Measurements from ENCODE around the gene ANKRD13B. TPM values are rescaled to one million over a fixed set of nuclear protein-coding genes. Genes with fewer than 3 reads are reported as not detected.

ANKRD13B gene
- total RNA-seq, 1 donor from 2014 or later = 2.8 TPM

GRCh38 chr17:29655323-29655722, 62.4 kb downstream of the ANKRD13B start:
- no peak overlapping the region for H3K4me2 ChIP-seq
- Mint-ChIP-seq H3K36me3 (peaks cover 5% of the 10 kb centered on the region), H3K4me1 (no peaks in the 10 kb centered on the region), H3K27me3 (ENCODE audit: insufficient read depth, low read depth) (peaks cover 2% of the 10 kb centered on the region), H3K27ac (no peak overlapping the region), H3K9me3 (no peaks in the 10 kb centered on the region), H3K4me3 (no peak overlapping the region)
- TF ChIP-seq EZH2phosphoT487 (IDR thresholded peaks at IDR 0.05) = no peak
- TF ChIP-seq, protein P1, sequence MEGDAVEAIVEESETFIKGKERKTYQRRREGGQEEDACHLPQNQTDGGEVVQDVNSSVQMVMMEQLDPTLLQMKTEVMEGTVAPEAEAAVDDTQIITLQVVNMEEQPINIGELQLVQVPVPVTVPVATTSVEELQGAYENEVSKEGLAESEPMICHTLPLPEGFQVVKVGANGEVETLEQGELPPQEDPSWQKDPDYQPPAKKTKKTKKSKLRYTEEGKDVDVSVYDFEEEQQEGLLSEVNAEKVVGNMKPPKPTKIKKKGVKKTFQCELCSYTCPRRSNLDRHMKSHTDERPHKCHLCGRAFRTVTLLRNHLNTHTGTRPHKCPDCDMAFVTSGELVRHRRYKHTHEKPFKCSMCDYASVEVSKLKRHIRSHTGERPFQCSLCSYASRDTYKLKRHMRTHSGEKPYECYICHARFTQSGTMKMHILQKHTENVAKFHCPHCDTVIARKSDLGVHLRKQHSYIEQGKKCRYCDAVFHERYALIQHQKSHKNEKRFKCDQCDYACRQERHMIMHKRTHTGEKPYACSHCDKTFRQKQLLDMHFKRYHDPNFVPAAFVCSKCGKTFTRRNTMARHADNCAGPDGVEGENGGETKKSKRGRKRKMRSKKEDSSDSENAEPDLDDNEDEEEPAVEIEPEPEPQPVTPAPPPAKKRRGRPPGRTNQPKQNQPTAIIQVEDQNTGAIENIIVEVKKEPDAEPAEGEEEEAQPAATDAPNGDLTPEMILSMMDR (IDR thresholded peaks at IDR 0.05) = no peak
- TF ChIP-seq EZH2 (IDR thresholded peaks at IDR 0.05) = no peak
- no peaks in the 10 kb centered on the region for H3K27me3 ChIP-seq
- no peaks in the 10 kb centered on the region for H3F3A ChIP-seq (ENCODE audit: low read depth)
- no peaks in the 10 kb centered on the region for H4K20me1 ChIP-seq (ENCODE audit: low read depth)
- H3K79me2 ChIP-seq (ENCODE audit: low read depth) = no peaks in the 10 kb centered on the region
- H3K4me3 ChIP-seq = no peak overlapping the region
- no peaks in the 10 kb centered on the region for H3K4me1 ChIP-seq
- no peak overlapping the region for H3K9ac ChIP-seq
- H3K36me3 ChIP-seq = no peaks in the 10 kb centered on the region
- no peak overlapping the region for H3K27ac ChIP-seq
- no peak for DNase-seq (ENCODE audit: low spot score)
- no peaks in the 10 kb centered on the region for H3K9me3 ChIP-seq (ENCODE audit: low read depth)
- no peak overlapping the region for H2AFZ ChIP-seq (replicated peaks)

DNA sequence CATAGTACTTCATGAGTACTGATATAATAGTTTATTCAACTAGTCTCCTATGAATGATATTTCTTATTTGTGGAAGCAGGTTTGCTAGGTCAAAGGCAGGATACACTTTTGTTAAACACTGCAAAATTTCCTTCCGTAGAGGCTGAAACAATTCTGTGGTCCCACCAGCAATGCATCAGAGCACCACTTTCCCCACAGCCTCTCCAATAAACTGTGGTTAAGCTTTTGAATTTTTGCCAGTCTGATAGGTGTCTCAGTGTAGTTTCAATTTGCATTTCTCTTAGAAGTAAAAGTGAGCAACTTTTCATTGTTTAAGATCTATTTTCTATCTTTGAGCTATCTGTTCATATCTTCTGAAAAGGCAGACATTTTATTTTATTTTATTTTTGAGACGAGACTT, 66.2 kb downstream of the ANKRD13B start:
- TF ChIP-seq, protein P1 (IDR thresholded peaks at IDR 0.05) = no peak
- TF ChIP-seq EZH2 (IDR thresholded peaks at IDR 0.05) (no peak), EZH2phosphoT487 (IDR thresholded peaks at IDR 0.05) (no peak)
- Histone ChIP-seq H2AFZ (replicated peaks) (no peak overlapping the region), H3K4me2 (no peak overlapping the region), H3K27me3 (no peaks in the 10 kb centered on the region), H3K9ac (no peak overlapping the region), H3K79me2 (ENCODE audit: low read depth) (no peaks in the 10 kb centered on the region), H3K36me3 (no peaks in the 10 kb centered on the region), H3K9me3 (ENCODE audit: low read depth) (no peaks in the 10 kb centered on the region), H3K4me3 (no peak overlapping the region), H3K27ac (no peak overlapping the region), H3F3A (ENCODE audit: low read depth) (no peaks in the 10 kb centered on the region), H4K20me1 (ENCODE audit: low read depth) (no peaks in the 10 kb centered on the region), H3K4me1 (peaks cover 8% of the 10 kb centered on the region)
- Mint-ChIP-seq H3K4me1 (no peaks in the 10 kb centered on the region), H3K9me3 (no peaks in the 10 kb centered on the region), H3K4me3 (no peak overlapping the region), H3K27ac (no peak overlapping the region), H3K27me3 (ENCODE audit: insufficient read depth, low read depth) (peaks cover 4% of the 10 kb centered on the region), H3K36me3 (peaks cover 15% of the 10 kb centered on the region)
- no peak for DNase-seq (ENCODE audit: low spot score)

DNA sequence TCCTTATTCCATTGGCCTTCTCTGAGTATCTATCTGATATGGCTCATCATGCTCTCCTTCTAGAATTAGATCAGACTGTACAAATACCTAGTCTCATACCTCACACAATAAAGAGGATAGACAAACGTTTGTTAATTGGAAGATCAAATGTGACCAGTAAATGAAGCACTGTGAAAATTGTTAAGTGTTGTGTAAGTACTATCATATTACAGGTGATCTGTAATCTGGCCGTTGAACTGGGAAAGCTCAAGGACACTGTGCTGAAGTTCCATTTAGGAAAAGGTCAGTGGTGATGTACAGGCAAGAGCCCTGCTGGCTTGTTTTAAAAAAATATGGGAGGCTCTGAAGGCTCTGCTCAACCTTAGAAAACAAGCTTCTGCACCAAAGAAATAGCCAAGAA, 68.3 kb downstream of the ANKRD13B start:
- H4K20me1 ChIP-seq (ENCODE audit: low read depth) = no peaks in the 10 kb centered on the region
- H3K27ac ChIP-seq = no peak overlapping the region
- no peak overlapping the region for H3K9ac ChIP-seq

GRCh38 chr17:29663155-29663554, 70.2 kb downstream of the ANKRD13B start:
- Histone ChIP-seq H3K27ac (no peak overlapping the region), H3K9ac (no peak overlapping the region), H3K79me2 (ENCODE audit: low read depth) (no peaks in the 10 kb centered on the region), H3K4me2 (no peak overlapping the region), H3K36me3 (no peaks in the 10 kb centered on the region), H3K27me3 (no peaks in the 10 kb centered on the region), H2AFZ (replicated peaks) (no peak overlapping the region), H3K9me3 (ENCODE audit: low read depth) (no peaks in the 10 kb centered on the region), H4K20me1 (ENCODE audit: low read depth) (no peaks in the 10 kb centered on the region), H3F3A (ENCODE audit: low read depth) (no peaks in the 10 kb centered on the region), H3K4me1 (peaks cover 8% of the 10 kb centered on the region), H3K4me3 (no peak overlapping the region)
- Mint-ChIP-seq H3K4me3 (no peak overlapping the region), H3K27me3 (ENCODE audit: insufficient read depth, low read depth) (peaks cover 3% of the 10 kb centered on the region), H3K36me3 (peaks cover 30% of the 10 kb centered on the region), H3K4me1 (no peaks in the 10 kb centered on the region), H3K9me3 (no peaks in the 10 kb centered on the region), H3K27ac (no peak overlapping the region)
- TF ChIP-seq EZH2 (IDR thresholded peaks at IDR 0.05) (no peak), EZH2phosphoT487 (IDR thresholded peaks at IDR 0.05) (no peak)
- TF ChIP-seq, protein P1 (IDR thresholded peaks at IDR 0.05) = no peak
- DNase-seq (ENCODE audit: low spot score) = peak; percentile 10

More for the DNA sequence above, 68.3 kb downstream of the ANKRD13B start:
- Mint-ChIP-seq H3K4me1 (no peaks in the 10 kb centered on the region), H3K27ac (no peak overlapping the region), H3K36me3 (peaks cover 16% of the 10 kb centered on the region), H3K9me3 (no peaks in the 10 kb centered on the region), H3K27me3 (ENCODE audit: insufficient read depth, low read depth) (peaks cover 2% of the 10 kb centered on the region), H3K4me3 (no peak overlapping the region)
- no peaks in the 10 kb centered on the region for H3K79me2 ChIP-seq (ENCODE audit: low read depth)
- H3K27me3 ChIP-seq = no peaks in the 10 kb centered on the region
- no peak overlapping the region for H2AFZ ChIP-seq (replicated peaks)
- H3K36me3 ChIP-seq = no peaks in the 10 kb centered on the region
- no peaks in the 10 kb centered on the region for H3K9me3 ChIP-seq (ENCODE audit: low read depth)
- H3K4me1 ChIP-seq = peaks cover 8% of the 10 kb centered on the region
- no peak for TF ChIP-seq EZH2phosphoT487 (IDR thresholded peaks at IDR 0.05)
- H3K4me3 ChIP-seq = no peak overlapping the region
- DNase-seq (ENCODE audit: low spot score) = no peak
- H3F3A ChIP-seq (ENCODE audit: low read depth) = no peaks in the 10 kb centered on the region
- H3K4me2 ChIP-seq = no peak overlapping the region

Small RNA genes within 50 kb of the gene (small RNA-seq; reads per million reads assigned to genes)
- not detected for gene RNU6-920P

Other genes starting within 250 kb of the ANKRD13B start
- 83.9 and 125 TPM in 2 replicates for gene TAOK1, start 202.8 kb upstream of the ANKRD13B start, total RNA-seq (ENCODE audit: low replicate concordance)
- gene ABHD15, start 26.1 kb upstream of the ANKRD13B start, total RNA-seq (ENCODE audit: low replicate concordance) = 2.5 and 5.0 TPM in 2 replicates
- 9.2 and 47.0 TPM in 2 replicates for gene TP53I13, start 24.4 kb upstream of the ANKRD13B start, total RNA-seq (ENCODE audit: low replicate concordance)
- gene GIT1, start 3.5 kb upstream of the ANKRD13B start, total RNA-seq (ENCODE audit: low replicate concordance) = 17.6 and 51.0 TPM in 2 replicates
- 3.9 and 6.2 TPM in 2 replicates for gene CORO6, start 29.8 kb downstream of the ANKRD13B start, total RNA-seq (ENCODE audit: low replicate concordance)